ENCODE measurements around the gene UBAC2. TPM values are rescaled to one million over a fixed set of nuclear protein-coding genes. Genes with fewer than 3 reads are reported as not detected.

UBAC2 gene
- total RNA-seq, 1 donor, result 45.3 TPM

DNA sequence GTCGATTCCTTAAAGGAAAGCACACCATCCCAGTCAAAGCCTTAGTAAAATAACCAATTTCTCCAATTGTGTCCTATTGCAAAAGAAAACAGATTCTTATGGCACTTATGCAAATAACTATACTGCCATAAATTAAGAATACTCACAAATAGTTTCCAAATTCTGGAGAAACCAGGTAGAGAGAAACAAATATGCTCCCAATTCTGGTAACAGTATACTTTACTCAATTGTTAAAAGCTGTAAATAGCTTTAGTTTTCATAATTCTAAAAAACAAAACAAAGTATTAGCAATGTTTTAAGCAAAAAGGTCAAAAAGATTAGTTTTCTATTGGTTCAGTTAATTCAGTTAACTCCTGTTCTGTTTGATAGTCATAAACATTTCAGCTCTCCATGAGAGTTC, 18.2 kb upstream of the UBAC2 start:
- DNase-seq (ENCODE audit: low read depth), result no peak
- TF ChIP-seq, protein P1, sequence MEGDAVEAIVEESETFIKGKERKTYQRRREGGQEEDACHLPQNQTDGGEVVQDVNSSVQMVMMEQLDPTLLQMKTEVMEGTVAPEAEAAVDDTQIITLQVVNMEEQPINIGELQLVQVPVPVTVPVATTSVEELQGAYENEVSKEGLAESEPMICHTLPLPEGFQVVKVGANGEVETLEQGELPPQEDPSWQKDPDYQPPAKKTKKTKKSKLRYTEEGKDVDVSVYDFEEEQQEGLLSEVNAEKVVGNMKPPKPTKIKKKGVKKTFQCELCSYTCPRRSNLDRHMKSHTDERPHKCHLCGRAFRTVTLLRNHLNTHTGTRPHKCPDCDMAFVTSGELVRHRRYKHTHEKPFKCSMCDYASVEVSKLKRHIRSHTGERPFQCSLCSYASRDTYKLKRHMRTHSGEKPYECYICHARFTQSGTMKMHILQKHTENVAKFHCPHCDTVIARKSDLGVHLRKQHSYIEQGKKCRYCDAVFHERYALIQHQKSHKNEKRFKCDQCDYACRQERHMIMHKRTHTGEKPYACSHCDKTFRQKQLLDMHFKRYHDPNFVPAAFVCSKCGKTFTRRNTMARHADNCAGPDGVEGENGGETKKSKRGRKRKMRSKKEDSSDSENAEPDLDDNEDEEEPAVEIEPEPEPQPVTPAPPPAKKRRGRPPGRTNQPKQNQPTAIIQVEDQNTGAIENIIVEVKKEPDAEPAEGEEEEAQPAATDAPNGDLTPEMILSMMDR (IDR thresholded peaks at IDR 0.05; ENCODE audit: insufficient read depth, low read depth, low read length), result no peak
- H3K4me3 ChIP-seq (ENCODE audit: low read depth, low read length), result no peak overlapping the region

DNA sequence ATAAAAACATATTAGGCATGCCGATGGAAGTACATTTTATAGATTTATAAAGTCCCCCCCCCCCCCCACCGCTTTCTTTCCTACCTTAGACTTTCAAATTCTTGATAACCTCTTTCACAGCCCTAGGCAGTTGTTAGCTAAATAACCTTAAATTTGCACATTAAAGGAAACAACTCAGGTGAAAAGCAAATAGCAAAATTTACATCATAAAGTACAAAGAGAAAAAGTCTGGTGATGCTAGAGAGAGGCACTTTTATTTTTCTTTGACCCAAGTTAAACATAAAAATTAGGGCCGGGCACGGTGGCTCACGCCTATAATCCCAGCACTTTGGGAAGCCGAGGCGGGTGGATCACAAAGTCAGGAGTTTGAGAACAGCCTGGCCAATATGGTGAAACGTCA, 15.0 kb upstream of the UBAC2 start:
- DNase-seq (ENCODE audit: low read depth), result no peak
- TF ChIP-seq, protein P1 (IDR thresholded peaks at IDR 0.05; ENCODE audit: insufficient read depth, low read depth, low read length), result no peak
- no peak overlapping the region for H3K4me3 ChIP-seq (ENCODE audit: low read depth, low read length)

DNA sequence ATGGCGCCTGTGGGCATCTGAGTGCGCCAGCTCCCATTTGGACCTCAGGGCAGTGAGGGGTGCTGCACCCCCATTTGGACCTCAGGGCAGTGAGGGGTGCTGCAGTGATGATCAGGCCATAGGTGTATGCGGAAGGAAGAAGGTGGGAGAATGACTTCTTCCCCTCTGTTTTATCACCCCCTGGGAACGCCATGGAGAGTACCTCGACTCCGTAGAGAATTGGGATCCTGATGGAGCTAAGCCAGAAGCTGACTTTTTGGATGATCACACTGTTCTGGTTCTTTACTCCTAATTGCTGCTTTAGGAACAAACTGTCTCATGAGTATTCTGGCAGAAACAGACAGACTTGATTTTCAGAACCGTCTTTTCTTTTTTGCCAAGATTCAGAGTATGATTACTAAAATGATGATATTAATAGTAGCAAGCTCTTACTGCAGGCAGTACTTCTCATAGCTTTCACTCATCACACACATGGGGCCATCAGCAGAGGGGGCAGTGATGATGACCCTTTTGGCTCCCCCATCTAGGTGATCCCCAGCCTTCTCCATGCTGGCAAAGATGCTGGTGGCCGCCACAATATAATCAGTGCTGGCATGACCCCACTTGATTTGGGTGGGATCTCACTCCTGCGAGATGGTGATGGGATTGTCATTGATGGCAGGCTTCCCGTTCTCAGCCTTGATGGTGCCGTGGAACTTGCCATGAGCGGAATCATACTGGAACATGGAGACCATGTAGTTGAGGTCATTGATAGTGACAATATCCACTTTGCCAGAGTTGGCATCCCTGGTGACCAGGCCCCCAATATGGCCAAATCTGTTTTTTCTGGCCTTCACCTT, 10.3 kb upstream of the UBAC2 start:
- DNase-seq (ENCODE audit: low read depth), result no peak
- H3K4me3 ChIP-seq (ENCODE audit: low read depth, low read length), result no peak overlapping the region
- TF ChIP-seq, protein P1 (IDR thresholded peaks at IDR 0.05; ENCODE audit: insufficient read depth, low read depth, low read length), result no peak

DNA sequence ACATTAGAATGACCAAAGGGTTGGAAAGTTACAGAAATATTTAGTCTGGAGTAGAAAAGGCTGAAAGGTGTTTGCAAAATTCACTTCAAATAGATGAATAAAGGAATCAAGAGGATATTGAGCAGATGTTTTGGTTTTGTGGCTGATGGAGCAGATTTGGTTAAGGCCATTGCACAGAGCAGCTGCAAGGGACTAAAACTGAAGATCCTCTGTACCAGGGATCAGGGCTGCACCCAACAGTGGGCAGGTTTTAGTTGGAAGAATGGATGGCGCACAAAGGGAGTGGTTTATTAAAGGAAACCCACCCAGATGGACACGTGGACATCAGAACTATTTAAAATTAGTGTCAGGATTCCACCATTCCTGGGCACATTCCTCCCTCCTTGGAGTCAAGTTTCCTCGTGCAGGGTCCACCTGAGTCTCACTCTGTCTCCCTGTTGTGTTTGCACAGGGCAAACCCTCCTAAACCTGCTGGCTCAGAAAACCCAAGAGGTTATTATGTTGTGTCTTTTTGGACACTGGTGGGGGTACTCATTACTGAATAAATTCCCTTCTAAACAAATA, 9.2 kb upstream of the UBAC2 start:
- no peak overlapping the region for H3K4me3 ChIP-seq (ENCODE audit: low read depth, low read length)
- no peak for DNase-seq (ENCODE audit: low read depth)
- TF ChIP-seq, protein P1 (IDR thresholded peaks at IDR 0.05; ENCODE audit: insufficient read depth, low read depth, low read length), result no peak

DNA sequence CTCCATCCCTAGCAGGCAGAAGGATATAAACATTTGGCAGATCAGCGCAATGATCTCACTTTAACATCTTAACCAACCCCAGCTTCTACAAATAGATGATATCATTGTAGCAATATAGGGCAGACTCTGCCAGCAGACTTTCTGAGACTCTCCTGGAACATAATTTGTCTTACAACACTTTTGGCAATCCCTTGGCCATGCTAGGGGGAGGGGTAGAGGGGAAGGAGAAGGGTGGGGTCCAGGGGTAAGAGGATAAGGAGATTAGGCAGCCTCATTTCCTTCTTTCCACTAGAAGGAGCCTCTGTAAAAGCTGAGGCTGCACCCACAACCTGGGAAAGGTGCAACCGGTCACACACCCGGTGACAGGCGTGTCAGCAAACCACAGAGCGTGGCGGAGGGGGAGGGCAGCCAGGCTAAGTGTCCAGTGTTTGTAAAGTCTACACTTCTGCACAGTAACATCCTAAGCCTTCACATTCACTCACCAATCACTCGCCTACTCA, 8.7 kb upstream of the UBAC2 start:
- TF ChIP-seq, protein P1 (IDR thresholded peaks at IDR 0.05; ENCODE audit: insufficient read depth, low read depth, low read length), result no peak
- peak; percentile 22 for DNase-seq (ENCODE audit: low read depth)
- no peak overlapping the region for H3K4me3 ChIP-seq (ENCODE audit: low read depth, low read length)

DNA sequence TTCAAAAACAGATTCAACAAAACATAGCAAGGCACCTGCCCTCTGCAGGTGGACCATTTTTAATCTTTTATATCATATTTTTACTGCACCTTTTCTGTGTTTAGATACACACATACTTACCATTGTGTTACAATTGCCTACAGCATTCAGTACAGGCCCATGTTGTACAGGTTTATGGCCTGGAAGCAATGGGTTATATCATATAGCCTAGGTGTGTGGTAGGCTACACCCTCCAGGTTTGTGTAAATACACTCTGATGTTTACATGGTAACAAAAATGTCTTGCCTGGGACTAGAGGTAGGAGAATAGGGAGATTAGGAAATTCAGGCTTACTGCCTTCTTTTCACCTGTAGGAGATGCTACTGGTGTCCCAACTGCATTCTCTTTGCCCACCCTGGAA, 8.2 kb upstream of the UBAC2 start:
- H3K4me3 ChIP-seq (ENCODE audit: low read depth, low read length), result no peak overlapping the region
- no peak for DNase-seq (ENCODE audit: low read depth)
- TF ChIP-seq, protein P1 (IDR thresholded peaks at IDR 0.05; ENCODE audit: insufficient read depth, low read depth, low read length), result no peak

Measured in fibroblast of villous mesenchyme (primary cell).